OCI-LY1 (cell line): Measurements from ENCODE around the gene RAD51B.

Experiments used
- H2AFZ ChIP-seq: fragments of 200-600 bp; sonication (generic), shearing (Covaris generic); 2 replicates; pipeline ENCODE4 v1.6.0; 2014; ENCODE audit warnings: antibody characterized with exemption, mild to moderate bottlenecking, low read length
- H3F3A ChIP-seq: fragments of 200-600 bp; sonication (generic), shearing (Covaris generic); 2 replicates; pipeline ENCODE4 v1.6.0; 2014; ENCODE audit warnings: mild to moderate bottlenecking, antibody characterized with exemption, low read length, moderate library complexity; ENCODE audit not compliant: insufficient read depth
- H3K27ac ChIP-seq: fragments of 200-600 bp; sonication (generic); 2 replicates; pipeline ENCODE4 v1.5.1; 2014; ENCODE audit warnings: low read length, mixed run types, mild to moderate bottlenecking, low read depth; ENCODE audit not compliant: poor library complexity, severe bottlenecking
- H3K27me3 ChIP-seq: fragments of 200-600 bp; sonication (generic); 2 replicates; pipeline ENCODE4 v1.6.0; 2014; ENCODE audit warnings: antibody characterized with exemption, mild to moderate bottlenecking, low read length, moderate library complexity; ENCODE audit not compliant: insufficient read depth
- H3K36me3 ChIP-seq: fragments of 200-600 bp; sonication (generic); 2 replicates; pipeline ENCODE4 v1.6.1; 2014; ENCODE audit warnings: mild to moderate bottlenecking, antibody characterized with exemption, low read length, moderate library complexity, mixed read lengths; ENCODE audit not compliant: insufficient read depth
- H3K4me1 ChIP-seq: fragments of 200-600 bp; sonication (generic); 2 replicates; pipeline ENCODE4 v1.5.1; 2014; ENCODE audit warnings: mild to moderate bottlenecking, low read length, moderate library complexity; ENCODE audit not compliant: insufficient read depth, severe bottlenecking
- H3K4me2 ChIP-seq: fragments of 200-600 bp; sonication (generic), shearing (Covaris generic); 2 replicates; pipeline ENCODE4 v1.6.1; 2014; ENCODE audit warnings: low read length
- H3K4me3 ChIP-seq: fragments of 200-600 bp; sonication (generic); 2 replicates; pipeline ENCODE4 v1.5.1; 2014; ENCODE audit warnings: low read length, low read depth, mild to moderate bottlenecking, mixed read lengths; ENCODE audit not compliant: poor library complexity, severe bottlenecking
- H3K79me2 ChIP-seq: fragments of 200-600 bp; shearing (Covaris generic); 2 replicates; pipeline ENCODE4 v1.6.1; 2016; ENCODE audit warnings: mixed run types, low read length, mixed read lengths; ENCODE audit not compliant: insufficient read depth
- H3K9ac ChIP-seq: fragments of 200-600 bp; sonication (generic), shearing (Covaris generic); 2 replicates; pipeline ENCODE4 v1.6.1; 2014; ENCODE audit warnings: mild to moderate bottlenecking, low read length, mixed read lengths
- H3K9me2 ChIP-seq: fragments of 200-600 bp; sonication (generic), shearing (Covaris generic); 2 replicates; pipeline ENCODE4 v1.6.1; 2014; ENCODE audit warnings: low read depth, mild to moderate bottlenecking, low read length, mixed read lengths
- H3K9me3 ChIP-seq: fragments of 200-600 bp; shearing (Covaris generic); 2 replicates; pipeline ENCODE4 v1.6.1; 2014; ENCODE audit warnings: low read length, mixed read lengths
- H4K20me1 ChIP-seq: fragments of 200-600 bp; sonication (generic), shearing (Covaris generic); 2 replicates; pipeline ENCODE4 v1.6.0; 2016; ENCODE audit warnings: mild to moderate bottlenecking, low read length; ENCODE audit not compliant: insufficient read depth
- CTCF ChIP-seq: fragments of 200-600 bp; sonication (generic), shearing (Covaris generic); IDR thresholded peaks from 2 replicates; pipeline ENCODE4 v1.5.1; 2017; ENCODE audit warnings: mild to moderate bottlenecking, antibody characterized with exemption, low read length, moderate library complexity, mixed read lengths
- EZH2 ChIP-seq: fragments of 200-600 bp; sonication (generic), shearing (Covaris generic); IDR thresholded peaks from 2 replicates; pipeline ENCODE4 v1.8.0; 2017; ENCODE audit warnings: borderline replicate concordance, mixed run types, mild to moderate bottlenecking, antibody characterized with exemption, low read length, moderate library complexity, mixed read lengths

The RAD51B gene

GRCh38 chr14:68337279-68337678 is 517.7 kb downstream of the RAD51B start:
- H3K9me3 ChIP-seq = no peaks in the 10 kb centered on the region
- H3K27ac ChIP-seq = no peak overlapping the region
- H4K20me1 ChIP-seq = no peaks in the 10 kb centered on the region
- H3K79me2 ChIP-seq = no peaks in the 10 kb centered on the region
- H3K27me3 ChIP-seq = no peaks in the 10 kb centered on the region
- H3K4me3 ChIP-seq = no peak overlapping the region
- no peaks in the 10 kb centered on the region for H3K9me2 ChIP-seq
- H2AFZ ChIP-seq = no peak overlapping the region
- no peaks in the 10 kb centered on the region for H3F3A ChIP-seq
- TF ChIP-seq EZH2 (no peak), CTCF (no peak)
- H3K9ac ChIP-seq = no peak overlapping the region
- peaks cover 40% of the 10 kb centered on the region for H3K4me1 ChIP-seq
- H3K4me2 ChIP-seq = no peak overlapping the region
- no peaks in the 10 kb centered on the region for H3K36me3 ChIP-seq

- no peak overlapping the region for H3K27ac ChIP-seq
- H2AFZ ChIP-seq = no peak overlapping the region
- H3K79me2 ChIP-seq = no peaks in the 10 kb centered on the region
- no peaks in the 10 kb centered on the region for H3K9me2 ChIP-seq
- no peaks in the 10 kb centered on the region for H4K20me1 ChIP-seq
- H3F3A ChIP-seq = no peaks in the 10 kb centered on the region
- H3K36me3 ChIP-seq = no peaks in the 10 kb centered on the region
- H3K4me2 ChIP-seq = no peak overlapping the region
- peaks cover 35% of the 10 kb centered on the region for H3K4me1 ChIP-seq
- H3K27me3 ChIP-seq = no peaks in the 10 kb centered on the region
- H3K4me3 ChIP-seq = no peak overlapping the region
- TF ChIP-seq EZH2 (no peak), CTCF (no peak)
- peaks cover 3% of the 10 kb centered on the region; the same call in 1 of the 2 replicates for H3K9me3 ChIP-seq
- no peak overlapping the region for H3K9ac ChIP-seq
Measured at GRCh38 chr14:68340262-68340661, 520.7 kb downstream of the RAD51B start.

GRCh38 chr14:68341411-68342212 is 522.0 kb downstream of the RAD51B start:
- no peak overlapping the region for H3K9ac ChIP-seq
- H4K20me1 ChIP-seq = no peaks in the 10 kb centered on the region
- no peak for TF ChIP-seq CTCF
- no peak for TF ChIP-seq EZH2
- no peaks in the 10 kb centered on the region for H3K27me3 ChIP-seq
- no peak overlapping the region for H2AFZ ChIP-seq
- peaks cover 32% of the 10 kb centered on the region for H3K4me1 ChIP-seq
- H3K9me2 ChIP-seq = no peaks in the 10 kb centered on the region
- no peaks in the 10 kb centered on the region for H3K79me2 ChIP-seq
- H3K4me3 ChIP-seq = no peak overlapping the region
- H3K27ac ChIP-seq = peak overlapping the region; percentile 13
- peaks cover 5% of the 10 kb centered on the region; the same call in 1 of the 2 replicates for H3K9me3 ChIP-seq
- H3K36me3 ChIP-seq = no peaks in the 10 kb centered on the region
- no peaks in the 10 kb centered on the region for H3F3A ChIP-seq
- peak overlapping the region; percentile 11; the same call in 1 of the 2 replicates for H3K4me2 ChIP-seq
